ENCODE data around the gene SLC13A5. TPM values are rescaled to one million over a fixed set of nuclear protein-coding genes. Genes with fewer than 3 reads are reported as not detected.
"Not testable (repeated sequence)": the region's sequence is repeated elsewhere in the genome, so short reads cannot be mapped to it uniquely, and the experiment has no call there.

SLC13A5 gene
- total and polyA plus RNA-seq, 9 of the 15 experiments (the other 6 are each of a cell fraction or from before 2014, with no cell fraction given), result 0.04 TPM; not detected in 8

GRCh38 chr17:6666077-6666521, 47.1 kb downstream of the SLC13A5 start (continued):
- peak; percentile 53; the same call in 1 of the 2 replicates for TF ChIP-seq REST (IDR thresholded peaks at IDR 0.05; ENCODE audit: borderline replicate concordance)
- no peak for TF ChIP-seq REST (CRISPR knock-in tag; IDR thresholded peaks at IDR 0.05; ENCODE audit: low read depth)

GRCh38 chr17:6663200-6663599, 50.0 kb downstream of the SLC13A5 start:
- H3K9me1 ChIP-seq (ENCODE audit: control insufficient read depth, insufficient read depth, low read length); H3K4me1 ChIP-seq (replicated peaks in 1 of 2; ENCODE audit: control insufficient read depth in 2 of 2, insufficient read depth in 2 of 2, low read length in 2 of 2); BruUV-seq (replicated peaks); H3K9ac ChIP-seq (ENCODE audit: insufficient read depth in 1 of 2, low read depth in 2 of 2, low read length in 2 of 2); DNase-seq (ENCODE audit: extremely low read depth in 1 of 4, low spot score in 3 of 4); H3K79me2 ChIP-seq (ENCODE audit: control insufficient read depth, insufficient read depth, low read length); H4K20me1 ChIP-seq (replicated peaks; ENCODE audit: control insufficient read depth, insufficient read depth, low read length); H3K27ac ChIP-seq (ENCODE audit: extremely low read depth, low read depth, low read length); H3K9me3 ChIP-seq (replicated peaks; ENCODE audit: control insufficient read depth, insufficient read depth, low read depth, low read length); ATAC-seq; H3K4me2 ChIP-seq (ENCODE audit: insufficient read depth, low read length); H3K4me3 ChIP-seq; in situ Hi-C loops (cut with MboI); H3K36me3 ChIP-seq (ENCODE audit: control insufficient read depth, insufficient read depth, low read length); POLR2A ChIA-PET; CTCF ChIA-PET (ENCODE audit: low intra/inter-chr PET ratio); FAIRE-seq; intact Hi-C loops (cut with micrococcal nuclease); H2AFZ ChIP-seq (ENCODE audit: low read depth, low read length): not testable (repeated sequence)
- peaks cover 0 to 21% of the 10 kb centered on the region in 2 experiments; a peak in 3 of 5 replicates for H3K27me3 ChIP-seq (ENCODE audit: control insufficient read depth in 2 of 2, insufficient read depth in 2 of 2, low read length in 2 of 2)
- 9% methylated on average over 14 of the region's 14 CpGs for WGBS (ENCODE audit: insufficient coverage, low coverage, missing lambda C conversion rate)
